Measurements from ENCODE around the gene CYP3A7. TPM values are rescaled to one million over a fixed set of nuclear protein-coding genes. Genes with fewer than 3 reads are reported as not detected.

CYP3A7 gene
- 1 to 10 TPM in 4 of 6 donors, under 1 TPM in 1, not detected in 1; 0.69 to 1.7 (median 1.1) TPM for total RNA-seq

- DNase-seq (no peak), ATAC-seq (ENCODE audit: low FRiP score in 2 of 2) (no peak)
- Histone ChIP-seq H3K36me3 (no peaks in the 10 kb centered on the region), H3K27ac (no peak within 1 kb of the TSS), H3K27me3 (no peaks in the 10 kb centered on the region), H3K9me3 (no peaks in the 10 kb centered on the region), H3K4me3 (no peak within 1 kb of the TSS), H3K4me1 (peaks cover 0 to 3% (median 0%) of the 10 kb centered on the region in 4 donors)
- 63 to 68% methylated on average over 5 of the region's 5 CpGs for WGBS, 2 donors
- TF ChIP-seq CTCF (IDR thresholded peaks at IDR 0.05) (no peak), POLR2A (IDR thresholded peaks at IDR 0.05) (no peak), EP300 (IDR thresholded peaks at IDR 0.05) (no peak), POLR2AphosphoS5 (IDR thresholded peaks at IDR 0.05) (no peak)
These were observed at the start of gene CYP3A7 for GRCh38 chr7:99734987-99735386. Gene CYP3A7 (minus strand): TSS chr7:99735196. CDS start chr7:99735093, 103 bp downstream.

GRCh38 chr7:99784007-99784406, 49.0 kb upstream of the CYP3A7 start, which contains the start of gene CYP3A4:
Gene CYP3A4 (minus strand): TSS chr7:99784184. CDS start chr7:99784081, 103 bp downstream.
- H3K9me3 ChIP-seq: no peaks in the 10 kb centered on the region
- ATAC-seq (ENCODE audit: low FRiP score in 2 of 2) (no peak), DNase-seq (no peak)
- H3K36me3 ChIP-seq: no peaks in the 10 kb centered on the region
- H3K4me1 ChIP-seq: no peaks in the 10 kb centered on the region
- no peak within 1 kb of the TSS for H3K4me3 ChIP-seq
- TF ChIP-seq POLR2A (IDR thresholded peaks at IDR 0.05) (no peak), CTCF (IDR thresholded peaks at IDR 0.05) (no peak), POLR2AphosphoS5 (IDR thresholded peaks at IDR 0.05) (no peak), EP300 (IDR thresholded peaks at IDR 0.05) (no peak)
- H3K27me3 ChIP-seq: no peaks in the 10 kb centered on the region
- no peak within 1 kb of the TSS for H3K27ac ChIP-seq

GRCh38 chr7:99782012-99782953, 47.3 kb upstream of the CYP3A7 start:
- TF ChIP-seq POLR2A (IDR thresholded peaks at IDR 0.05): no peak
- TF ChIP-seq EP300 (IDR thresholded peaks at IDR 0.05): no peak
- no peak for TF ChIP-seq POLR2AphosphoS5 (IDR thresholded peaks at IDR 0.05)
- TF ChIP-seq CTCF (IDR thresholded peaks at IDR 0.05): no peak
- no peak for ATAC-seq (ENCODE audit: low FRiP score in 2 of 2)

GRCh38 chr7:99780588-99780987, 45.6 kb upstream of the CYP3A7 start:
- no peaks in the 10 kb centered on the region for H3K27me3 ChIP-seq
- TF ChIP-seq EP300 (IDR thresholded peaks at IDR 0.05): no peak
- no peak for TF ChIP-seq POLR2AphosphoS5 (IDR thresholded peaks at IDR 0.05)
- no peak for TF ChIP-seq CTCF (IDR thresholded peaks at IDR 0.05)
- TF ChIP-seq POLR2A (IDR thresholded peaks at IDR 0.05): no peak
- 86 to 100% methylated on average over 1 of the region's 1 CpG for WGBS, 2 donors
- ATAC-seq (ENCODE audit: low FRiP score in 2 of 2): no peak
- H3K27ac ChIP-seq: no peak overlapping the region
- no peaks in the 10 kb centered on the region for H3K4me1 ChIP-seq
- no peaks in the 10 kb centered on the region for H3K36me3 ChIP-seq
- H3K4me3 ChIP-seq: no peak overlapping the region
- H3K9me3 ChIP-seq: no peaks in the 10 kb centered on the region
- no peak for DNase-seq

More at GRCh38 chr7:99782012-99782953, 47.3 kb upstream of the CYP3A7 start:
- no peaks in the 10 kb centered on the region for H3K9me3 ChIP-seq
- H3K4me3 ChIP-seq: no peak overlapping the region
- H3K27ac ChIP-seq: no peak overlapping the region
- H3K36me3 ChIP-seq: no peaks in the 10 kb centered on the region
- WGBS, 2 donors: 67 to 74% methylated on average over 5 of the region's 5 CpGs
- DNase-seq: no peak
- H3K4me1 ChIP-seq: no peaks in the 10 kb centered on the region
- no peaks in the 10 kb centered on the region for H3K27me3 ChIP-seq
